NCI-H1694 treated with DMSO at 0.1 percent for 48 hours (cell line): Measurements from ENCODE around the gene PAM16.
"Not testable (repeated sequence)": the region's sequence is repeated elsewhere in the genome, so short reads cannot be mapped to it uniquely, and the experiment has no call there.

Experiments
- DNase-seq: peaks from one replicate; lab custom pipeline; 2025; lab: John Stamatoyannopoulos, UW

PAM16 gene

DNA sequence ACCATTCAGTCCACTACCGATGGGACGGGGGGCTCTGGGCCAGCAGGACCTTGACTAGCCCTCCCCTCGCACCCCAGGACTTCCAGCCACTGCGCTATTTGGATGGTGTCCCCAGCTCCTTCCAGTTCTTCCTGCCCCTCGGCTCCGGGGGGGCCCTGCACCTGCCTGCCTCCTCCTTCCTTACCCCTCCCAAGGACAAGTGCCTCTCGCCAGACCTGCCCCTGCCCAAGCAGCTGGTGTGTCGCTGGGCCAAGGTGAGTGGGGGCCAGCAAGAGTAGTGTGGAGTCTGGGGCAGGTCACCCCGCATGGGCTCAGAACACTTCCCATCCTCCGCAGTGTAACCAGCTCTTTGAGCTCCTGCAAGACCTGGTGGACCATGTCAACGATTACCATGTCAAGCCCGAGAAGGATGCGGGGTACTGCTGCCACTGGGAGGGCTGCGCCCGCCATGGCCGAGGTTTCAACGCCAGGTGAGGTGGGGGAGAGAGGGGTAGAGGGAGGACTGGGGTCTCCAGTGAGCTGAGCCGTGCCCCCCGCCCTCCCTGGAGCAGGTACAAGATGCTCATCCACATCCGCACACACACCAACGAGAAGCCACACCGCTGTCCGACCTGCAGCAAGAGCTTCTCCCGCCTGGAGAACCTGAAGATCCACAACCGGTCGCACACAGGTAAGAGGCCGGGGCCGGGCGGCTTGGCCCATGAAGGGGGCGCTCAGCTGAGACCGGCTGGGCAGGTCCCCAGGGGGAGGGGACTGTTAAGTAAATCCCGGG, 16.2 kb downstream of the PAM16 start:
- DNase-seq: no peak

GRCh38 chr16:4333714-4334113, 17.4 kb downstream of the PAM16 start:
- DNase-seq: not testable (repeated sequence)

DNA sequence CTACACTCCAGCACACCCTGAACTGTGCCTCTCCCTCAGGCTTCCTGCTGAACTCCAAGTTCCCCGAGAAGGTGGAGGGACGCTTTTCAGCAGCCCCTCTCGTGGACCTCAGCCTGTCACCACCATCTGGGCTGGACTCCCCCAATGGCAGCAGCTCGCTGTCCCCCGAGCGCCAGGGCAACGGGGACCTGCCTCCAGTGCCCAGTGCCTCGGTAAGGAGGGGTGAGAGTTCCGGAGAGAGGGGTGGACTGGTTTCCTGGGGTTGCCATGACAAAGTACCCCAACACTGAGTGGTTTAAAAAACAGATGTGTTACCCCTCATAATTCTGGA, 17.8 kb downstream of the PAM16 start:
- DNase-seq: no peak

- DNase-seq: no peak
Measured at GRCh38 chr16:4332623-4333307, 18.4 kb downstream of the PAM16 start.

- no peak for DNase-seq
Measured at GRCh38 chr16:4332083-4332482, 19.0 kb downstream of the PAM16 start.

GRCh38 chr16:4330277-4330874, 20.7 kb downstream of the PAM16 start:
- DNase-seq: peak; percentile 12

DNA sequence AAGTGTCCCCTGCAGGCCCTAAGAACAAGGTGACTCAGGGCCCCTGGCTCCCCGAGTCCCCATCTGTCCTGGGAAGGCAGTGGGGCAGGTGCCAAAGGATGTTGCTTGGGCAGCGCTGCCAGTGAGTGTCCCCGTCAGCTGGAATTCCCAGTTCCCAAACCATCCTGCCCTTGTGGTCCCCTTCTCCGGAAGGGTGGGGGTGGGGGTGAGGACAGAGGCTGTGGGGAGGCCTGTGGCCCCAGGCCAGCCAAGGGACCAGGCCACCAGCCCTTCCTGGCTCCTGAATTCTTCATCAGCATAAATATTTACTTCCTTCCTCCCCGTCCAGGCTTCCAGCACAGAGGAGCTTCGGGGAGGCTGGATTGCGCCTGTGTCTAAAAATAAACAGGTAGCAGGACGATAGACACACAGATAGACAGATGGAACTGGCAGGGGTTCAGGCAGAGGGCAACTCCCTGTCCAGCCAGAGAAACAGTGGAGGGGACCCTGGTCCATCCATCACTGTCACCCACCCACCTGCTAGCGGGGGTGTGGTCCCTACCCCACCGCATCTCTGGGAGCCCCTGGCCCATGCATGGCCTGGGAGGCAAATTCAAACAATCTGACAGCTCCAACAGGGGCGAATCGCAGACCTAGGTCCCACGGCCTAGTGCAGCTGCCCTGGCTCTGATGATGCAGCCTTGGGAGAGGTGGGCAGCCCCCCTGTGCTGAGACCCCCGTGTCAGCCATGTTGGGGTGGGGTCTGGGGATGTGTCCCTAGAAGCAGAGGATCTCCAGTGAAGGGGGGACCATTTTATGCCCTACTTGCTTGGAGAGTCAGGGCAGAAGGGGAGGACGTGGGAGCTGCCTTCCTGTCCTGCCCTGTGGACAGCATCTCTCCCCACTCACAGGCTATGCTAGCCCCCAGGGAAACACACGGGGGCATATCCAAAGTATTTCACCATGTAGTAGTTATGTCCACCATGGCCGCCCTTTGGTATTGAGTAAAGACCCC, 22.0 kb downstream of the PAM16 start:
- DNase-seq: no peak

DNA sequence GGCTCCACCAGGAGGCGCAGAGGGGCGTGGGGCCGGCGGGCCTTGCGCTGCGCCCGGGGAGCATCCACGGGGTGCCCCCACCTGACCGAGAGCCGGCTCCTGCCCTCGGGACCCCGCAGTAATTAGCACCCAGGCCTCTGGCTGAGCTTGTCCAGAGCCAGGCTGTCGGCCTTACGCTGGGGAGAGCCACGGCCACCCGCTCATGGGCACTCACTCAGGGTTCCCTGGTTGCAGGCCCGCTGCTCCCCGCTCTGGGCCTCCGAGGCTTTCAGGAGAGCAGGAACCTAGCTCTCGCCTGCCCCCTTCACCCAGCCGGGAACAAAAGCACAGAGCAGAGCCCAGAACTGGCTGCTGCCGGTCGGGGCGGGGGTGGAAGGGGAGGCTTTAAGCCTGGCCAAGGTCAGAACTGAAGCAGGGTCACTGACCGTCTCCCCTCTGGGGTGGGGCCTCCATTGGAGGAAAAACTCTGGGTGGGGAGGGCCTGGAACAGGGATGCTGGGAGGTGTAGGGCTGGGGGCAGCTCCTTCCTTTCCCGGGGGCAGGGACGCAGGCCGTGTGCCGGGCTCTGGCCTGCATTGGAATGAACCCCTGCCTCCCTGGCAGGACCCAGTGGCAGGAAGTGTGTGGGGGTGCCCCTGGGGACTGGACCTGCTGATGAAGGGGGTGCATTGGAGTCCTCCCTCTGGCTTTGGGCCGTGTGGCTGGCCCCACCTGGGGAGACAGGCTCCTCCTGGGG, 22.9 kb downstream of the PAM16 start:
- no peak for DNase-seq

- DNase-seq: no peak
Measured at GRCh38 chr16:4327386-4328045, 23.6 kb downstream of the PAM16 start.

GRCh38 chr16:4325253-4325758, 25.8 kb downstream of the PAM16 start:
- no peak for DNase-seq

DNA sequence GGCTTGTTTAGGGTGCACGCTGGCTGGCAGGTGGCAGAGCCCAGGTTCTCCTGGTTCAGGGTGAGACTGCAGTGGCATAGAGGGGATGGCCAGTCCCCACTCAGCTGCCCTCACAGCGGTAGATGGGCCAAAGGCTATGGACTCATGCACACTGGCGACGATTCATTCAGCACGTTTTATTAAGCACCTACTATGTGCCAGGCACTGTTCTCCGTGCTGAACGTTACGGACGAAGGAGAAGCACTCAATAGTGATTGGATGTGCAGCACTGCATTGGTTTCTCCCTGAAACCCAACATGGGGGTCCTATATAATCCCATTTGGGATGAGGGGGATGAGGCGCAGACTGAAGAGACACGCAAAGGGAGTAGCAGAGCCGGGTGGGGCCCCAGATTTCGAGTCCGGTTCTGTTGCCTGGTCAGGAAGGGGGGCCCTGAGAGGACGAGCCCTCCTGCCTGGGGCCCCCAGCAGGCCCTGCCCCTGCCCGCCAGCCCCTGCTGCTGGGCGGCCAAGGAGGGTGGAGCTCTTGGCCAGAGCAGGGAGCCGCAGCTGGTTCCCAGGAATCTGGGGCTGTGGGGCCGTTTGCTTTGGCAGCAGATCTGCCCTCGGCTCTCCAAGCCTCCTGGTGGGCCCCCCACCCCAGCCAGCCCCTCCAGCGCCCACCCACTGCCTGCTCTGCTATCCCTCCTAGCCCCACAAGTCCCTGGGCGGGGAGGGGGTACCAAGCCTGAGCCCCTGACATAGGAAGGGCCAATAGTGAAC, 26.4 kb downstream of the PAM16 start:
- no peak for DNase-seq

DNA sequence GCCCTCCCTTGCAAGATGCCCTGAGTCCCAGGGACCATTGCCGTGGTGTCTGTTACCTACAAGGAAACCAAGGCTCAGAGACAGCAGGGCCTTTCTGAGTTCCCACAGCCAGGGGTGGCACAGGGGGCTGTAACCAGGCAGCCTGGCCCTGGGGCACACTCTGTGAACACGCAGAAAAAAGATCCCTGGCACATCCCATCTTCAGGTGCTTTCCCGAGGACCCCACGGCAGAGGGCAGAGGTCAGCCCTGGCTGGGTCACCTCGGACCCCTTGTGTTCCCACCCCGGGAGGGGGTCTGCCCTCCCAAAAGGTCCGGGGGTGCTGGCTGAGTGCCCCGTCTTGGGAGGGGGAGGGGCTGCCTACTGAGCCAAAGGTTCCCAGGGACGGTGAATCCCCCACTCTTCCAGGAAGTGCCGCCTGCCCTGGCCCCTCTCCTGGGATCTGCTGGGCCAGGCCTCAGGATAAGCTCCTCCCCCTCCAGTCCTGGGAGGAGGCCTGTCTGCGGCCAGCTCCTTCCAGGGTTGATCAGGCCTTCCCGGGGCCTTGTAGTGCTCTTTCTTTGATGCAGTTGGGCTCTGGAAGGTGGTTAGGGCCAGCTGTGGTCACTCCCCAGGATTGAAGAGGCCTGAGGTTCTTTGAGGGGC, 27.2 kb downstream of the PAM16 start:
- no peak for DNase-seq

GRCh38 chr16:4323071-4323844, 27.9 kb downstream of the PAM16 start:
- DNase-seq: no peak

- no peak for DNase-seq
Measured at GRCh38 chr16:4322121-4323052, 28.7 kb downstream of the PAM16 start.

DNA sequence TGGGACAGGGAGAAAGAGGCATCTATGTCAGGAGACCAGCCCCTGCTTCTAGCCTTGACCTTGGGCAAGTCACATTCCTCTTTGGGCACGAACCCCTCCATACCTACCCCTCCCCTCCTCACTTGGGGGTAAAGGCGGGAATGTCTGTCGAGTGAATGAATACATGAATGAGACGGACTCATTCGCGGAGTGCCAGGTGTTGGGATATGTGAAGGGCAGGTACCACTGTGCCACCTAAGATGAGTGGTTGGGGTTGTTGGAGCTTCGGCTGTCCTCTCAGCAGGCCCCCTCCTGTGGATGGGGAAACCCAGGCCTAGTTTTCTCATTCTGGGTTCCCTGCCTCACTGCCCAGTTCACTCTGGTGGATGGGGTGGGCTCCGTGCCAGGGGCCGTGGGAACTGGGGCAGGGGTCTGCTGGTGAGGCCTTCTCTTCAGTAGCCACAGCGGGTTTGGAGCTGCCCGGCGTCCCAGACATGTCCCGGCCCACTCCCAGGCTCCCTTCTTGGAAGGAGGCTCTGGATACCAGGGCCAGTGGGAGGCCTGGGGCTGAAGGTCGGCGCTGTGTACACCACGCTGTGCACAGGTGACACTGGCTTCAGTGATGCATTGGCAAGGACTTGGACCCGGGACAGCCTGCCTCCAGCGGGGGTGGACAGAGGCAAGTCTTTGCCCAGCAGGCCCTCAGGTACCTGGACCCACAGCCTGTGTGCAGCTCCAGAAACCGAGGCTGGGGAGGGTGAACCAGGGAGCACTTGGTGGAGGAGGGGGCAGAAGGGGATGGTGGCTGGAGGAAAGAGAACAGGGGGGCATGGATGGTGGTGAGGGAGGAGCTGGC, 29.6 kb downstream of the PAM16 start:
- no peak for DNase-seq

DNA sequence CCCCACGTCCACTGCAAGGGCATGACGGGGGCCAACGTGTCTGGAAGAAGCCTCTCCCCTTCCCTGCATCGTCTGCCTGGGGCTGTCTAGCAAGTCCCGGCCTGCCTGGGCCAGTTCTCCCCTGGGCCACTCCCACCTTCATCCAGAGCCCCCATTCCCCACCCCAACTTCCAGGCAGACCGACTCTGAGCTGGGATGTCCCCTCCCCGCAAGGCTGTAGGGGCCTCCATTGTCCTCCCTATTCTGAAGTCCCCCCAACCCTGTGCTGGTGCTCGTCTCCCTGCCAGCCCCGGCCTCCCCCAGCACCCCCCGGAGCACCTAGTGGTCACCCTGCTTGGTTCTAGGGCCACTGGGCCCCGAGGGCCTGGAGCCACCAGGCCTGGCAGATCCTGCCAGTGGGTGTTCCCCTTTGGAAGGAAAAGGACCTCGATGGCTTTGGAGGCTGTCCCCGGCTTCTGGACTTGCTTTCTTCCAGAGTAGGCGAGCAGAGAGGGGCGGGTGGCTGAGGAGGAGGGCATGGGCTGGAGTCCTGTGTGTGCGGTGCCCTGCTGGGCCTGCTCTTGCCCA, 30.5 kb downstream of the PAM16 start:
- DNase-seq: no peak
